GM20431 (cell line): Measurements from ENCODE around the gene SLC12A7.

Experiments
- in situ Hi-C: fragments of 300-500 bp; cut with MseI, MboI; formaldehyde crosslinking; loops from one replicate; pipeline ENCODE4 v1.15.0; 2020; ENCODE audit warnings: low sequenced_read_pairs; ENCODE audit not compliant: unreplicated experiment

Gene SLC12A7

GRCh38 chr5:1113805-1114586 is 2.1 kb upstream of the SLC12A7 start:
- in situ Hi-C loops = no loop called here

GRCh38 chr5:1113332-1113690 is 1.4 kb upstream of the SLC12A7 start:
- in situ Hi-C loops = no loop called here

- in situ Hi-C loops = no loop called here
Observed at GRCh38 chr5:1112596-1113331, 901 bp upstream of the SLC12A7 start.

- in situ Hi-C loops = no loop called here
Observed at GRCh38 chr5:1111241-1111726, 579 bp downstream of the SLC12A7 start.

GRCh38 chr5:1110307-1111240 is 1.3 kb downstream of the SLC12A7 start:
- in situ Hi-C loops = no loop called here

GRCh38 chr5:1109542-1110306 is 2.1 kb downstream of the SLC12A7 start:
- in situ Hi-C loops = no loop called here

GRCh38 chr5:1108865-1109174 is 3.0 kb downstream of the SLC12A7 start:
- in situ Hi-C loops = no loop called here

GRCh38 chr5:1108023-1108864 is 3.6 kb downstream of the SLC12A7 start:
- in situ Hi-C loops = no loop called here

- in situ Hi-C loops = no loop called here
Observed at GRCh38 chr5:1107167-1108022, 4.5 kb downstream of the SLC12A7 start.

GRCh38 chr5:1106385-1107166 is 5.3 kb downstream of the SLC12A7 start:
- in situ Hi-C loops = no loop called here

- in situ Hi-C loops = no loop called here
Observed at GRCh38 chr5:1105350-1106265, 6.3 kb downstream of the SLC12A7 start.

GRCh38 chr5:1104327-1105006 is 7.4 kb downstream of the SLC12A7 start:
- in situ Hi-C loops = no loop called here

- in situ Hi-C loops = no loop called here
Observed at GRCh38 chr5:1103505-1104326, 8.1 kb downstream of the SLC12A7 start.

- in situ Hi-C loops = no loop called here
Observed at GRCh38 chr5:1103093-1103492, 8.8 kb downstream of the SLC12A7 start.
